Hepatocyte (in vitro differentiated cells): ENCODE results near the gene P2RX1.

Experiments
- EZH2 ChIP-seq: fragments of 200-600 bp; sonication (generic); IDR thresholded peaks from 2 replicates; pipeline ENCODE4 v1.6.1; 2016; ENCODE audit warnings: antibody characterized with exemption, mild to moderate bottlenecking, borderline replicate concordance
- TF ChIP-seq, protein P1 (sequence below): fragments of 200-600 bp; sonication (generic); IDR thresholded peaks from 2 replicates; pipeline ENCODE4 v1.5.1; 2016; ENCODE audit warnings: antibody characterized with exemption, mild to moderate bottlenecking; ENCODE audit not compliant: poor library complexity

DNA sequence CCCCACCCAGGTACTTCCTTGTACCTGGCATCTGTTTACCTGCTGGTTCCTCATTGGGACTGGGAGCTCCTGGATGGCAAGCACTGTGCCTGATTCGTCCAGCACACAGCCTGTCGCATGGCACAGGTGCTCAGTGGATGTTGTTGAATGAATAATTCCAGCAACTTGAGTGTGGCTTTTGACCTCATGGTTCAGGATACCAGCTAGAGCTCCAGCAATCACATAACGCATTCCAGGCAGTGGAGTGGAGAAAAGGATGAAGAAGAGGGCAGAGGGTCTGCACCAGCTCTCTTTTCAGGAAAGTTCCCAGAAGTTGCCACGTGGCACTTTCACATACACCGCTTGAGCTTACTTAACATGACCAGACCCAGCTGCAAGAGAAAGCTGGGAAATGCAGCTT lies 22.1 kb downstream of the P2RX1 start:
- TF ChIP-seq, protein P1, sequence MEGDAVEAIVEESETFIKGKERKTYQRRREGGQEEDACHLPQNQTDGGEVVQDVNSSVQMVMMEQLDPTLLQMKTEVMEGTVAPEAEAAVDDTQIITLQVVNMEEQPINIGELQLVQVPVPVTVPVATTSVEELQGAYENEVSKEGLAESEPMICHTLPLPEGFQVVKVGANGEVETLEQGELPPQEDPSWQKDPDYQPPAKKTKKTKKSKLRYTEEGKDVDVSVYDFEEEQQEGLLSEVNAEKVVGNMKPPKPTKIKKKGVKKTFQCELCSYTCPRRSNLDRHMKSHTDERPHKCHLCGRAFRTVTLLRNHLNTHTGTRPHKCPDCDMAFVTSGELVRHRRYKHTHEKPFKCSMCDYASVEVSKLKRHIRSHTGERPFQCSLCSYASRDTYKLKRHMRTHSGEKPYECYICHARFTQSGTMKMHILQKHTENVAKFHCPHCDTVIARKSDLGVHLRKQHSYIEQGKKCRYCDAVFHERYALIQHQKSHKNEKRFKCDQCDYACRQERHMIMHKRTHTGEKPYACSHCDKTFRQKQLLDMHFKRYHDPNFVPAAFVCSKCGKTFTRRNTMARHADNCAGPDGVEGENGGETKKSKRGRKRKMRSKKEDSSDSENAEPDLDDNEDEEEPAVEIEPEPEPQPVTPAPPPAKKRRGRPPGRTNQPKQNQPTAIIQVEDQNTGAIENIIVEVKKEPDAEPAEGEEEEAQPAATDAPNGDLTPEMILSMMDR = no peak
- no peak for TF ChIP-seq EZH2
